MM.1S (cell line): ENCODE results near the gene CTSA.

Source experiments
- DNase-seq: peaks from one replicate; pipeline ENCODE4 v3.0.0-alpha.2; 2015
- H2AFZ ChIP-seq: fragments of 300-600 bp; sonication (generic); 2 replicates; pipeline ENCODE4 v1.6.0; 2016; ENCODE audit warnings: antibody characterized with exemption, low read length
- H3F3A ChIP-seq: fragments of 300-600 bp; sonication (generic); 2 replicates; pipeline ENCODE4 v1.6.1; 2016; ENCODE audit warnings: mild to moderate bottlenecking, antibody characterized with exemption, low read length, moderate library complexity, mixed read lengths; ENCODE audit not compliant: insufficient read depth
- H3K27ac ChIP-seq: fragments of 300-600 bp; sonication (generic); 2 replicates; pipeline ENCODE4 v1.5.1; 2016; ENCODE audit warnings: mild to moderate bottlenecking, low read length
- H3K27me3 ChIP-seq: fragments of 300-600 bp; sonication (generic); replicated peaks from 2 replicates; pipeline ENCODE4 v1.6.0; 2016; ENCODE audit warnings: low read length; ENCODE audit not compliant: insufficient read depth
- H3K36me3 ChIP-seq: fragments of 300-600 bp; sonication (generic); replicated peaks from 2 replicates; pipeline ENCODE4 v1.6.1; 2016; ENCODE audit warnings: mild to moderate bottlenecking, low read length, mixed read lengths; ENCODE audit not compliant: insufficient read depth
- H3K4me1 ChIP-seq: fragments of 300-600 bp; sonication (generic); 2 replicates; pipeline ENCODE4 v1.6.1; 2016; ENCODE audit warnings: low read length, mixed read lengths
- H3K4me2 ChIP-seq: fragments of 300-600 bp; sonication (generic); 2 replicates; pipeline ENCODE4 v1.6.0; 2016; ENCODE audit warnings: low read depth, low read length
- H3K4me3 ChIP-seq: fragments of 300-600 bp; sonication (generic); 2 replicates; pipeline ENCODE4 v1.5.1; 2016; ENCODE audit warnings: low read length, mixed read lengths
- H3K79me2 ChIP-seq: fragments of 300-600 bp; sonication (generic); 2 replicates; pipeline ENCODE4 v1.6.1; 2016; ENCODE audit warnings: mixed run types, low read length, mixed read lengths
- H3K9ac ChIP-seq: fragments of 300-600 bp; sonication (generic); 2 replicates; pipeline ENCODE4 v1.6.1; 2016; ENCODE audit warnings: low read length, mixed read lengths
- H3K9me2 ChIP-seq: fragments of 300-600 bp; sonication (generic); replicated peaks from 2 replicates; pipeline ENCODE4 v1.6.1; 2016; ENCODE audit warnings: mild to moderate bottlenecking, low read length, mixed read lengths; ENCODE audit not compliant: insufficient read depth
- H3K9me3 ChIP-seq: fragments of 300-600 bp; sonication (generic); replicated peaks from 2 replicates; pipeline ENCODE4 v1.6.1; 2016; ENCODE audit warnings: mild to moderate bottlenecking, low read length, mixed read lengths; ENCODE audit not compliant: insufficient read depth
- H4K20me1 ChIP-seq: fragments of 300-600 bp; sonication (generic); 2 replicates; pipeline ENCODE4 v1.6.1; 2016; ENCODE audit warnings: mild to moderate bottlenecking, low read length, moderate library complexity, mixed read lengths; ENCODE audit not compliant: insufficient read depth
- EZH2 ChIP-seq: fragments of 300-600 bp; sonication (generic); optimal IDR thresholded peaks from 2 replicates; pipeline ENCODE3; 2017; ENCODE audit warnings: low read depth, mild to moderate bottlenecking, antibody characterized with exemption, low read length, mixed read lengths
- EZH2phosphoT487 ChIP-seq: fragments of 300-600 bp; sonication (generic); IDR thresholded peaks from 2 replicates; pipeline ENCODE4 v1.6.1; 2018; ENCODE audit warnings: antibody characterized with exemption, low read length
- TF ChIP-seq, protein P1 (sequence below): fragments of 300-600 bp; sonication (generic); IDR thresholded peaks from 2 replicates; pipeline ENCODE4 v1.5.1; 2016; ENCODE audit warnings: antibody characterized with exemption, low read length, mixed read lengths

CTSA gene

DNA sequence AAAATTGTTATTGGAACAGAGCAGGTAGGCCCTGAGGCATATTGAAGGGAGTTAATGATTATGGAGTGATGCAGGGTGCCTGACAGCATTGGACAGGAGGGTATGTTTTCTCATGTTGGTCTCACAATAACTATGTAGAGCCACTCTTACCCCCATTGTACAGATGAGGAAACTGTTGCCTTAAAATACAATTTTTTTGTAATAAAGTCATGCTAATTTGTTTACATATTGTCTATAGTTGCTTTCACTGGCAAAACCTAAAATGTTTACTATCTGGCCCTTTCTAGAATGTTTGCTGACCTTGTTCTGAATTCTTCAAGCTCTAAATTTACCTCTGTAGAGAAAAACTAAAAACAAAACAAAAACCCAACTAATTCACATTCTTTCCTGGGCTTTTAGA lies 39.6 kb upstream of the CTSA start:
- Histone ChIP-seq H3K27me3 (no peaks in the 10 kb centered on the region), H3K27ac (no peak overlapping the region), H3K4me2 (no peak overlapping the region), H3K36me3 (no peaks in the 10 kb centered on the region), H3K4me1 (no peaks in the 10 kb centered on the region; the same call in 1 of the 2 replicates), H4K20me1 (no peaks in the 10 kb centered on the region), H3K9me3 (no peaks in the 10 kb centered on the region), H3F3A (no peaks in the 10 kb centered on the region), H3K9me2 (no peaks in the 10 kb centered on the region), H3K9ac (no peak overlapping the region), H3K4me3 (no peak overlapping the region), H3K79me2 (peaks cover 18% of the 10 kb centered on the region), H2AFZ (no peak overlapping the region)
- no peak for TF ChIP-seq EZH2phosphoT487
- no peak for TF ChIP-seq EZH2
- TF ChIP-seq, protein P1, sequence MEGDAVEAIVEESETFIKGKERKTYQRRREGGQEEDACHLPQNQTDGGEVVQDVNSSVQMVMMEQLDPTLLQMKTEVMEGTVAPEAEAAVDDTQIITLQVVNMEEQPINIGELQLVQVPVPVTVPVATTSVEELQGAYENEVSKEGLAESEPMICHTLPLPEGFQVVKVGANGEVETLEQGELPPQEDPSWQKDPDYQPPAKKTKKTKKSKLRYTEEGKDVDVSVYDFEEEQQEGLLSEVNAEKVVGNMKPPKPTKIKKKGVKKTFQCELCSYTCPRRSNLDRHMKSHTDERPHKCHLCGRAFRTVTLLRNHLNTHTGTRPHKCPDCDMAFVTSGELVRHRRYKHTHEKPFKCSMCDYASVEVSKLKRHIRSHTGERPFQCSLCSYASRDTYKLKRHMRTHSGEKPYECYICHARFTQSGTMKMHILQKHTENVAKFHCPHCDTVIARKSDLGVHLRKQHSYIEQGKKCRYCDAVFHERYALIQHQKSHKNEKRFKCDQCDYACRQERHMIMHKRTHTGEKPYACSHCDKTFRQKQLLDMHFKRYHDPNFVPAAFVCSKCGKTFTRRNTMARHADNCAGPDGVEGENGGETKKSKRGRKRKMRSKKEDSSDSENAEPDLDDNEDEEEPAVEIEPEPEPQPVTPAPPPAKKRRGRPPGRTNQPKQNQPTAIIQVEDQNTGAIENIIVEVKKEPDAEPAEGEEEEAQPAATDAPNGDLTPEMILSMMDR, result no peak
- DNase-seq, result no peak

- no peak overlapping the region for H2AFZ ChIP-seq
- no peaks in the 10 kb centered on the region for H3K9me3 ChIP-seq
- H3K36me3 ChIP-seq, result no peaks in the 10 kb centered on the region
- H3K9me2 ChIP-seq, result no peaks in the 10 kb centered on the region
- H3K4me2 ChIP-seq, result no peak overlapping the region
- H3K4me1 ChIP-seq, result no peaks in the 10 kb centered on the region; the same call in 1 of the 2 replicates
- H3K9ac ChIP-seq, result no peak overlapping the region
- TF ChIP-seq EZH2phosphoT487, result no peak
- TF ChIP-seq, protein P1, result no peak
- TF ChIP-seq EZH2, result no peak
- no peaks in the 10 kb centered on the region for H3F3A ChIP-seq
- peaks cover 24% of the 10 kb centered on the region for H3K79me2 ChIP-seq
- H3K4me3 ChIP-seq, result no peak overlapping the region
- no peak for DNase-seq
- no peak overlapping the region for H3K27ac ChIP-seq
- H3K27me3 ChIP-seq, result no peaks in the 10 kb centered on the region
- H4K20me1 ChIP-seq, result no peaks in the 10 kb centered on the region
Observed at GRCh38 chr20:45852326-45852725, 38.8 kb upstream of the CTSA start.

GRCh38 chr20:45853484-45853883 lies 37.7 kb upstream of the CTSA start:
- Histone ChIP-seq H3F3A (no peaks in the 10 kb centered on the region), H2AFZ (no peak overlapping the region), H3K9me2 (no peaks in the 10 kb centered on the region), H3K36me3 (no peaks in the 10 kb centered on the region), H3K9me3 (no peaks in the 10 kb centered on the region), H3K4me1 (peaks cover 5% of the 10 kb centered on the region), H3K27ac (no peak overlapping the region), H3K79me2 (peaks cover 30% of the 10 kb centered on the region), H3K4me3 (no peak overlapping the region), H3K4me2 (no peak overlapping the region), H3K9ac (no peak overlapping the region), H3K27me3 (no peaks in the 10 kb centered on the region), H4K20me1 (no peaks in the 10 kb centered on the region)
- TF ChIP-seq EZH2phosphoT487 (no peak), EZH2 (no peak)
- TF ChIP-seq, protein P1, result no peak
- DNase-seq, result no peak
